Stimulated activated CD4-positive, alpha-beta T cell treated with anti-CD3 and anti-CD28 coated beads, Interleukin-4, amount 100 ng/mL, for 4 hours (primary cell): ENCODE measurements around the gene SLX4IP.

Source experiments
- DNase-seq, 2 experiments: peaks; one replicate each; pipeline ENCODE4 v3.0.0-alpha.2; 2020

SLX4IP gene

DNA sequence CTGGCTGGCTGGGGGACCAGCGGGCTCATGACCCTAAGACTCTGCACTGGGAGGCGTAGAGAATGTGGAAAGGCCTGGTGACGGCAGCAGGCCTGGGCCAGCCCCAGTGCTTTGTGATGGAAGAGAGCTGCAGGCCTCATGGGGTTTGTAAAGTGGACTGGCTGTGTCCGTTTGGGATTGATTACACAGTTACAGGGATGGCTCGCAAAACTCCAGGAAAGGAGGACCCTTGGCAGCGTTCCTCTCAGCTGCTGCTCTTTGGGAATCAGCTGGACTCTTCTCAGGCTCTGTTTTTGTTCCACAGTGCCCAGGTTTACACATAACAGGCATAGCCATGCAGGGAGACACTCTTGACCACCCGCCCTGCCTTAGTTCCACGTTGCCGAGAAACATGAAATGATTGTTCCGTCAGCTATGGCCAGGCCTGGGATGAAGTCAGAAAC is 89.0 kb downstream of the SLX4IP start:
- DNase-seq = no peak

DNA sequence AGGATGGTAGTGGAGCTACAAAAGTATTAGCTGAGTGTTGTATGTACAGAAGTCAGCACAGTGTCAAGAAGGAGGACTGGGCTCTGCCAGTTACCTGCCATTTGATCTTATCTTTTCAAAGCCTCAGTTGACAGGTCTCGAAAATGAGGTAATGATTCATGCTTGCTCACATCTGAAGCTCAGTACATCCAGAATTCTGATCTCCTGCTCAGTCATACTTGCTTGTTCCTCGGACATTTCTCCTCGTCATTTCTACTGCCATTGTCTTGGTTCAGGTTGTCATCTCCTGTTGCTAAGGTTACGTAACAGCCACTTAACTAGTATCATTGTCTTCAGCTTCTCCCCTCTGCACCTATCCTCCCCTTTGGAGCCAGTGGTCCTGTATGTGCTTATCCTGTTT is 89.5 kb downstream of the SLX4IP start:
- DNase-seq = no peak

DNA sequence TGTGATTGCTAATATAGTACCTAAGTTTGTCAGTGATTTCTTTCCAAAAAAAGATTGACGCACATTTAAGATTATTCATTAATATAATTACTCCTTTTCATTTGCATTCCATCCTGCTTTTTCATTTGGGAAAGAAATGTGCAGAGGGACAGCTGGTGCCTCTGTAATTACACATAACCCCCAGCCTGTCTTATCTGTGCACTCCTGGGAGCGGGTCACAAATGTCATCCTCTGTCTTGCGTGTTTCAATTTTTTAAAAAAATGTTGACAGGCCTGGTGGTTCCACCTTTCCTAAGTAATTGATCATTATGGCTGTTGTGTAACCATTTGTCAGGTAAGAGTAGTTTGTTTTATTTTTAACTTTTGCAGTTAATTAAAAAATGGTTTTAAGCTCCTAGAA is 92.7 kb downstream of the SLX4IP start:
- DNase-seq = no peak

DNA sequence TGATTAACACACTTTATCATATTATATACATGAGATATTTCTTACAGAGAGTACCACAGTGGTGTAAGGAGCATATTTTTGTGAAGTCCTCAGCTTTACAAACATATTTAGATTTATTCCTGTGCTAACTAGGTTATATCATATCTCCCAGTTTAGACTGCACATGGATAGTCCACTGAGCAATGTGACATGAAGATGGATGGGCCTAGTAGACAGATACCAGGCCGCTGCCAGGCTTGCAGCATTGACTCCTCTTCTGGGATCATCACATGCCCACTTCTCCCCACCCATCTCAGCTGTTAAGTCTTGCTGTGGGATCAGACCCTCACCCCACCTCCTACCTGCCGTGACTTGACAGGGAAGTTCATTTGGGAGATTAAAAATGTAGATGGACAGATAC is 95.8 kb downstream of the SLX4IP start:
- DNase-seq = no peak

DNA sequence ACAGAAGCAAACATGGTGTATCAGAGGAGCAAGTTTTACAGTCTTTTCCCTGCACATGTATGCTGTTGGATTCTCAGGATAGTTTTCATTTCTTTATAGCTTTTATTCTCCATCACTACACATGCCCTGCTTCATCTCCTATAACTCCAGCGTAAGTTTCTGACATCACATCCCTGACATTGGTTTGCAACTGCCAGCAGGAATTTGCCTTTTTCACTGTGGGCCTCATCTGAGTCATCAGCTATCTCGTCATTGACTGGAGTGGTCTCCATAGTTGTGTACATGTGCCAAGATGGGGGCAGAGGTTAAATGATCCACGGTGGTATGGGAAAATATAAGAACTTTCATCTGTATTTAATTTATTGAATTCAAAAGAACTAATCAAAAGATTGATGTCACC is 96.7 kb downstream of the SLX4IP start:
- DNase-seq = no peak

DNA sequence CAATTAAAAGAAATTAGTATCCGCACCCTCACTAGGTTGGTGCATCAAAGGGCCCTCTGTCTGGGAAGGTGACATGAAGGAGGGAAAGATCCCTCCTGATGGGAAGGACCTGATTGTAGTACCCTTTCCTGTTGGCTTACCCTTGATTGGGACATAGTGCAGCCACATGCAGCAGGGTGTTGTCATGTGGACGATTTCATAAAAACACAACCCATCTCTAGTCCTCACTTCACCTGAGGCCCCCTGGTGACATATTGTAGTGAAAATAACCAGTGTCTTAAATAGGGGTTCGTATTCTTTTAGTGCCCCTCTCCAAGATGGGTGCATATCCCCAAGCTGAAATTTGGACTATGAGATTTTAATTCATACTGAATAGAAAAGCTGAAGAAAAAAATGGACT is 97.3 kb downstream of the SLX4IP start:
- no peak for DNase-seq

DNA sequence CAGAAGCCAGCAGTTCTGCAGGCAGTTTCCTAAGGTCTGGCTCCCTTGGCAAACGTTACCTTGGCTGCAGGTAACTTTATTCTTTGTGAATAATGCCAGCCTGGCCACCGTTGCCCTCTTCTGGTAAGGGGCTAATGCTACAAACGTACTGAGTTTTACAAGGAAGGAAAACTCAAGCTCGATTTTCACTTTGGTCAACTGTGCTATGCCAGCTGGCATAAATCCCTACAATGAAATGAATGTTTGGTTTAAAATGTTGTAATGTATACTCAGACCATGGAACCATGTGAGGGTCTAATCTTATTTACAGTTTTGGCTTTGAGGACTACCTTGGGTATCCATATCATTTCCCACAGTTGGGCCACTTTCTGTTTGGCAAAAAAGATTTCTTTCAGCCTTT is 101.4 kb downstream of the SLX4IP start:
- DNase-seq = peak; percentile 4 to 9

DNA sequence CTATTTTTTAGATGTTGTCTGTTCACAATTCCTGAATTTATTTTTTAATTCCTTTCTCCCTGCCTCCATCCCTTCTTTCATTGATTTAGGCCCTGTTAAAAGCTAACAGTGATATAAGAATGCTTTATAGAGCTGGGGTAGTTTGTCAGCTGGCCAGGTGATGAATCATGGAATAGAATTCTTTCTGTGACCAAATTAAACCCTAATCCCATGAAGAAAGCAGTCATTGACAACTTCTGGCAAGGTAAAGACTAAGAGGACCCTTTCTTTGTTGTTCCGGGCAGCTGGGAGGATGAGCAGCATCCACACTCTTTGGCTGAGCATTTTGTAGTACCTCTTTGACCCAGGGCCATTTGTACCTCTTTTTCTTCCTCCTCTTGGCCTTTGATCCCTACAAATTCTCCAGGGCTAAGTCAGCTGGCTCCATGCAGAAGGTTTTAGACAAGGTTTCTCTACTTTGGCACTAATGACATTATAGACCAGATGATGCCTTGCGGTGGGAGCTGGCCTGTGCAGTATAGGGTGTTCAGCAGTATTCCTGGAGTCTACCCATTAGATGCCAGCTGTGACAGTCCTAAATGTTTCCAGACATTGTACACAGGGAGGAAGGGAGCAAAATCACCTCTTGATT is 102.9 kb downstream of the SLX4IP start:
- no peak for DNase-seq

DNA sequence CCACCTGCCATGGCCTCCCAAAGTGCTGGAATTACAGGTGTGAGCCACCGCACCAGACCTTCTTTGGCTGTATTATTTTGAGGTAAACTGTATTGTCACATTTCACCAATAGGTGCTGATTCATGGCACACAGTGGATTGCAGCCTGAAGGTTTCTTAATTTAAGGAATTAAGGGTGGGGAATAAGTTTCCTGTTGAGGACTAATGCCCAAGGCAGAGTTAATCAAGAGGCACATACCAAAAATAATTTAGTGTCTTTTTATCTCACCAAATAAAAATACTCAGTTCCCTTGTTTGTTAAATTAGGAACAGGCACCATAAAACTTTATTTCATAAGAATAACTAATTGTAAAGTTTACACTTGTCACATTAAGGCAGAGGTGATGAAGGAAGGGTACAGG is 103.7 kb downstream of the SLX4IP start:
- DNase-seq = no peak

DNA sequence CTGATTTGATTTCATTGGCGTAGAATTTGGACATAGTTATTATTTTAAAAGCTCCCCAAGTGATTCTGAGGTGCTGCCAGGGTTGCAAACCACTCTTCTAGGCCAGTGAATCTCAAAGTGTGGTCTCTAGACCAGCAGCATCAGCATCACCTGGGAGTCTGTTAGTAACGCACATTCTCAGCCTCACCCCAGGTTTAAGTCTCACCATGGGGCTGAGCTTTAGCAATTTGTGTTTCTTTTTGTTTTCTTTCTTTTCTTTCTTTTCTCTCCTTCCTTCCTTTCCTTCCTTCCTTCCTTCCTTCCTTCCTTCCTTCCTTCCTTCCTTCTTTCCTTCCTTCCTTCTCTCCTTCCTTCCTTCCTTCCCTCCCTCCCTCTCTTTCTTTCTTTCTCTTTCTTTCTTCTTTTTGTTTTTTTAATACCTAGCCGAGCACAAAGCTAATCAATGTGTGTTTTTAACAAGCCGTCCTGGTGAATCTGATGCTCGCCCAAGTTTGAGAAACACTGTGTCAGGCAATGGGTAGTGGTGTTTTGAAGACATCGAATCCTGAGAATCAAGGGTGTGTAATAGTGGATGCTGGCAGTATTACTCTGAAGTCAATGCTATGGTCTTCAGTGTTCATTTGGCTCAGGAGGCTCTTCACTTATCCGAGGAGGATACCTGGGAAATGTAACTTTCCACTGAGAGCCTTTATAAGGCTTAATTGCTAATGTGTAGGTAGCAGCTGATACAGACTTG is 104.9 kb downstream of the SLX4IP start:
- DNase-seq = no peak

DNA sequence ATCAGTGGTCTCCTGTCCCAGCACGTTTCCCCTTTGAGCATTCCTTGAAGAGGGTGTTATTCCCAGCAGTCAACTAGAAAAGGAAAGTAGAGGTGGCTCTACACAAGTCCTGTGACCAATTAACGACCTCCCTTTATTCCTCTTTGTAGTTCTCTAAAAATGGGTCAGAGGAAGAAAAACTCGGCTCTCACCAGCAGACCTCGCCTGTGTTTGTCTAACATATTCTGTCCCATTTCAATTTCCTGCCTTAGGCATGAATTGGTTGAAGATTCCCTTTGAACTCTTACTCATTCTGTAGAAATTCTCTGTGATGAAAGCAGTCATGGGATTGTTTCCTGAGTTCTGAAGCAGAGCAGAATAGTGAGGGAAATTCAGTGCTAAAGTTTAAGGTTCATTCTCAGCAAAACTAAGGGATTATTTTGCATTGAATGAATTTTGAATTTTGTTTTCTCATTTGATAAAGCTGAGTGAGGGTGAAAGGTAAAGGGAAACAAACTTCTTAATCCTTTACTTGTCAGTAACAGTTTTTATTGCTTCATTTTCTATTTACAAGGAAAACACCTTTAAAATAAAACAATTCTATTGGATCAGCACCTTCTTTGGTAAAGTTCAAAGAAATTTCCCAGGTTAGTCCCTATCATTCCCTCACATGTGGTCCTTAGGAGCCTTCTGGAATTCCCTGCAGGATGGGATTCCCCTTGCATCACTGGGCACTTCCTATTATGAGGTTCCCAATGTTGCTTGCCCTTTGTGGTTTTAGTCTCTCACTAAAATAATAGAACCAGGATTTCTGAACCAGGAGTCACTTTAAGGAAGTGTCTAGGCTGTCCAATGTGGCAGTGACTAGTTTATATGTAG is 105.8 kb downstream of the SLX4IP start:
- no peak for DNase-seq

DNA sequence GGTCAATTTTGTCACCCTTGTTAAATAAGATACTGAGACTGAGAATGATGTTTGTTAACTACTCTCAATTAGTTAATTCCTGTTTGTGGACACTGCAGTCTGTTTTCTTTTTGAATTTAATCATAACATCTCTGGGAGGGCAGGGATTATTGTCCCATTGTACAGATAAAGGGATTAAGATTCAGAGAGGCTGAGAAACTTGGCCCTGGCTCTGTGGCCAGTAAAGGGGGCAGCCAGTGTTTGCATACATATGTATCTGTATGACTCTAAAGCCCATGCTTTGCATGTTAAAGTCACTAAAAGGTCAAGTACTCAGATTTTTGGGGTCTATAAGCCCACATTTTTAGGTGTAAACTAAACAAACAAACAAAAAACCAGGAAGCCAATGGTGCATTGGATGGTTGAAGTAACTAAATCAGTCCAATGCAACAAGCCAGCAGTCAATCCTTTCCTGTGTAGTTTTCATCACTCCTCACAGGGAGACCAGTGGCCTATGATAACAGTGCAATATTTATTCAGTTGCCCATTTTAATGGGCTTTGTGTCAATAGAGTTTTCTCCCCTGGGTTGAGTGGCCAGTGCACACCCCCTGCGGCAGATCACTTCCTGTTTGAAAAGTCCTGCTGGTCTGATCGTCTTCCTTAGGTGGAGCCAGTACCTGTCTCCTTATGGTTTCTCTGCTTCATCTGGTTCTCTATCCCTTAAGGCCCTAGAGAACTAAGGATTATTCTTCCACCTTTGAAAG is 106.7 kb downstream of the SLX4IP start:
- DNase-seq = no peak

DNA sequence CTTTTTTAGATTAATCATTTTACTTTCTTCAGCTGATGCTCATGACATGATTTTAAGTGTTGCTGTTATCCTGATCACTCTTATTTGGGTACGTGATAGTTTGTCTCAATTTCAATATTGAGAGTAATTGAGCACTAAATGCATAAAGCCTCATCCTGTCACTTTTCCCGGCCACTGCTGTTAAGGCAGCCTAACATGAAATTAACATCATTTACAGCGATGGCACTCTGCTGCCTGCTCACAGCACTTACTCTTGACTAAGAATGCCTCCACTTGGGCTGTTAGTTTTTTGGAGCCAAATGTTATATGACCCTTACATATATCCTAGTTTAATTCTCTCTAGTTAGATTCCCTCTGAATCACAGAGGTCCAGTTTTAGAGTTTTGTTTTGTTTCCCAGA is 107.3 kb downstream of the SLX4IP start:
- DNase-seq = no peak

DNA sequence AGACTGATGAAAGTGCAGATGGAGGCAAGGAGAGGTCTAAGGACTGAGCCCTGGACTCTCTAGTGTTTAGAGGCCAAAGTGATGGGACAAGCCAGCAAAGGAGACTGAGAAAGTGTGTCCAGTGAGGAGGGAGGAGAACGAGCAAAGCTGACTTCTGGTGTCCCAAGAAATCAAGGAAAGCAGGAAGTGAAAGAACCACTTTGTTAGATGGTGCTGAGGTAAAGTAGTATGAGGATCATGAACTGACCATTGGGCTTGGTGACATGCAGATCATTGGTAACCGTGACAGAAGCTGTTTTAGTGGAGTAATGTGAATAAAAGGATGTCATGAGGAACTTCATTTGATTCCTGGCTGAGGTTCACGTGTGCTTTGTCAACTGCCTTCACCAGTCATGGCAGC is 108.4 kb downstream of the SLX4IP start:
- DNase-seq = no peak

DNA sequence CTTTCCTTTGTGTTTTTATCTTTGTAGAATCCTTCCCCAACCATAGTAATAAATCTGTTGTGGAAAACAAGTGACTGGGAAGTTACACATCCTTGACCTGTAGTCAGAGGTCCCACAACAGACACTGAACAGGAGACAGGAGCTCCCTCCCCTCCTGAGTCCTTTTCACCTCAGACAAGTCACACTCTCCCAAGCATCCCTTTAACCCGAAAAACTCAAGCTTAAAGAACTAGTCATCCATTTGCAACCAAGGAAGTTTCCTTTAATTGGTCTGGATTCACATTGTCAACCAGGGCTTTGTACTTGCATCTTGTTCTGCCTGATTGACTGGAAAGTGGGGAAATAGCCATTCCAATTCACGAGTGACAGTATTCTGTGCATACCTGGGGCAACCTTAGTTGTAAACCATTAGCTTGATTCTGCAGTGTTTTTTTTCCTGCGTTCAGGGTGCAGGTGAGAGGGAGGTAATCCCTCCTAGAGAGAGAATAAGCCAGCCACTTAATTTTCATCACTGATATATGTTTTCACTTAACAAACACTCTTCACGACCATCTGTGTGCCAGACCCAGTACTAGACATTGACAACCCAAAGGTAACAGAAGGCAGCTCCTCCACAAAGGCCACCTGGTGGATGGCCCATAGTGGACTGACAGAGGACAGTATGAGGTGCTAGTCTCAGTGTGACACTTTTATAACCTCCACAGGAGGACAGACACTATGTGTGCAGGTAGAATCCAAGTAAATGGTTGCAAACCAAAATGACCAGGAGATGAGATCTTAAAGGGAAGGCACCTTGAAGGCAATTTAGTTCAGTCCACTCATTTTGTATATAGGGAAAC is 112.4 kb downstream of the SLX4IP start:
- DNase-seq = no peak

DNA sequence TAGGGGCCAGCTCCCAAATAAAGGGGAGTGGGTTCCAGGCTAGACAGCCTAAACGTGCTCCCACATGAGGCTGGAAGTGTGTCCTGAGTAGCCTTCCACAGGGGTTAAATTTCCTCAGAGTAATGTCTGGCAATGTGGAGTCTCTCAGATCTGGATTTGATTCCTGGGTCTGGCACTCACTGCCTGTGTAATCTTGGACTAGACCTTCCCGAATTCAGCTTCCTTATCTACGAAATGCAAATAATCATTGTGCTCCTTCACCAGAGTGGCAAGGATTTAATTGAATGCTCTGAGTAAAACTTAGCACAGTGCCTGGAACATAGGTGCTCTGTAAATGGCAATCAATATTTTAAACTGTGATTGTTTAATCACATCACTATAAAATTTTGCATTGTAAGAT is 114.4 kb downstream of the SLX4IP start:
- no peak for DNase-seq

DNA sequence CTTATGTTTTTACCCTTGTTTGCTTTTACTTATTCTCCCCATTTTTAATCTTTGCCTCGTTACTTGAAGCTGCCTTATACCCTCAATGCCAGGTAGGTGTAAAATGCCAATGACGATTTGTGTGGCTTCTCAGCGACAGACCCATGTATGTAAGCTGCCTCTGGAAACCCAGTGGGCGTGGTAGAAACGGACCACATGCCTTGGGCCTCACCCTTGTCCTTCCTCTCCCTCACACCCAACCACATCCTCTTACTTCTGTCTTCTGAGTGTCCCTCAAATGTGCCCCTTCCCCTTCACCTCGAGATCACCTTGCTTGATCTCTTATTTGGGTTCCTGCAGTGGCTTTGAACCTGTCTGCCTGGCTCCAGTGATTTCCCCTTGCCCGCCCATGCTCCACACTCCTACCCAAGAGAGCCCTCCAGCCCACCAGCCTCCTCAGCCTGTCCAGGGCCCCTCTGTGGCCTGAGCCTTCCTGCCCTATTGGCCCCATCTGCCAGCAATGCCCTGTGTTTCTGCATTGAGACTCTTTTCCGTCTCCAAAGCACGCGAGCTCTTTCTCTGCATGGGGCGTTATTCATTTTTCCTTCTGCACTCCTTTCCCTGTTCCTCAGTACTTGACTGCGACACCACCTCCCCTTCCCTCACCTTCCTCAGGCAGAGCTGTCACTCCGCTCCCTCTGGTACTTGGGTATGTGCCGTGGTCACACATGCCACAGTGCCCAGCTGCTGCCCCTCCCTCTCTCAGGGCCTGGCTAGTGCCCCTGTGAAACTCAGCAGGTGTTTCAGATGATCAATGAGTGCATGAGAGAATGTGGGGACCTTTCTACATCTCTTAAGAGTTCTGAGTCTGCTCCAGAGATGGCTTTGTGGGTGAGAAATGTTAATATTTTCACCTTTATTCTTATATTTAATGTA is 115.4 kb downstream of the SLX4IP start:
- no peak for DNase-seq

DNA sequence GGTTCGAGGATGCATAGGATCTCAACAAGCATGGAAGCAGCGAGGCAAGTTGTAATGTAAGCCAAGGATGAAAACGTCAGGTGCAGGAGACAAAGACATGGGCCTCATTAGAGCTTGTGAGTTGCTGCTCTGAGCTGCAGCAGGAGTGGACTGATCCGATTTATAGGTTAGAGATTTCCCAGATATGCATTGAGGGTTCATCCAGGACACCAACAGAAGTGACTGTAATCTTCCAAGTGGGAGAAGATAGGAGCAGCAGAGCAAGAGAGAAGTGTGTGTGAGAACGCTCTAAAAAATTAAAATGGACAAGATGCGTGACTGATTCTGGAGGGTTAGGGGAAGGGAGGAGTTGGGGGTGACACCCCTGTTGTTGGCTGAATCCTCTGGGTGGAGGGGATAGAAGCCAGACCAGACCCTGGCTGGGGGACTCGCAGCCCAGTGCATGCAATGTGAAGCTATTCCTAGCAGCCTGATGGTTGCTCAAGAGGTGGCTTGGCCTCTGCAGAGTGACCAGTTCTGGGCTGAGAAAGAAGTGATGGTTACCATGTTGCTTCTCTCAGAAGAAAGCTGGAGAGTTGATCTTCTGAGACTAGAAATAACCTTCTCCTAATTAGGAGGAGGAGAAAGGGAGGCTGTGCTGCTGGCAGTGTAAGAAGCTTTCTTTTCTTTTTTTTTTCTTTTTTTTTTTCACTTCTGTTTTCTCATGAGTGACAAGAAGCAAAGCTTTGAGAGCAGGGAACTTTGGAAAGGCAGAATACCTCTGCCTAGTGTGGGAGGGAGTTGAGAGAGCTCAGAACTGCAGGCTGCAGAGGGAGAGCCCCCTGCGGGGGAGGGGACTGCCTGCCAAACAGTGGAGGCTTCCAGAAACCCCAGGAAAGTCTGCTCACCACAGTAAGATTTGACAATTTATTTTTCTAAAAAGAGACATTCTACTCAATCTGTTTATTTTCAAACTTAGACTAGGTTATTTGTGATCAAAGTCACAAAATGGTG is 116.9 kb downstream of the SLX4IP start:
- DNase-seq = peak in 1 of 2 experiments; percentile 7

DNA sequence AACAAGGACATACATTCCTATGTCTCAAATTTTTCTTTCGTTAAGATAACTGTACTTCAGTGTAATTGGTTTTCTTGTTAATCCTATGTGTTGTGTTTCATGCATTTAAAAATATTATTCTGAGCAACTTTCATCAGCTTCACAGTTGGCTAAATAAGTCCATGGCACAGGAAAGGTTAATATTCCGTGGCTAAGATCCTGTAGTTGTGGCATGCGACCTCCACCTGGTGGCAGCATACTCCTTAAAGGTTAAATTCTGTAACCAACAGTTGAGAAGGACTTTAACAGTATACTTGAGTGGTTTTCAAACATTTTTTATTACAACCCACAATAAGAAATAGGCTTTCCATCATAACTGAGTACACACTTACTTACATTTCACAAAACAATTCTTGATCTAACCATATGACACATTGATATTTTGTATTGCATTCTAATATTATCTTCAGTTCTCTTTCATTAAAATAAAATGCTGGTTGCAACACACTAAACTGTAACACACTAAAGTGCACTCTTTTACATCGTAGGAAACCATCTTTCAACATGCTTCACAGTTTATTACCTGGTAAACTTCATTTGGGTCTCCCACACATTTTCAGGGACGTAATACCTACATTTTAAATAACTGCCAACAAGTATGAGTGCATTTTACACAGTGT is 118.3 kb downstream of the SLX4IP start:
- peak; percentile 5 to 18 for DNase-seq
